DMS 273 (cell line): Measurements from ENCODE around the gene AZU1.
"Not testable (repeated sequence)": the region's sequence is repeated elsewhere in the genome, so short reads cannot be mapped to it uniquely, and the experiment has no call there.

Experiments
- DNase-seq: peaks from one replicate; lab custom pipeline; 2025; ENCODE audit not compliant: unreplicated experiment; lab: John Stamatoyannopoulos, UW

Gene AZU1

DNA sequence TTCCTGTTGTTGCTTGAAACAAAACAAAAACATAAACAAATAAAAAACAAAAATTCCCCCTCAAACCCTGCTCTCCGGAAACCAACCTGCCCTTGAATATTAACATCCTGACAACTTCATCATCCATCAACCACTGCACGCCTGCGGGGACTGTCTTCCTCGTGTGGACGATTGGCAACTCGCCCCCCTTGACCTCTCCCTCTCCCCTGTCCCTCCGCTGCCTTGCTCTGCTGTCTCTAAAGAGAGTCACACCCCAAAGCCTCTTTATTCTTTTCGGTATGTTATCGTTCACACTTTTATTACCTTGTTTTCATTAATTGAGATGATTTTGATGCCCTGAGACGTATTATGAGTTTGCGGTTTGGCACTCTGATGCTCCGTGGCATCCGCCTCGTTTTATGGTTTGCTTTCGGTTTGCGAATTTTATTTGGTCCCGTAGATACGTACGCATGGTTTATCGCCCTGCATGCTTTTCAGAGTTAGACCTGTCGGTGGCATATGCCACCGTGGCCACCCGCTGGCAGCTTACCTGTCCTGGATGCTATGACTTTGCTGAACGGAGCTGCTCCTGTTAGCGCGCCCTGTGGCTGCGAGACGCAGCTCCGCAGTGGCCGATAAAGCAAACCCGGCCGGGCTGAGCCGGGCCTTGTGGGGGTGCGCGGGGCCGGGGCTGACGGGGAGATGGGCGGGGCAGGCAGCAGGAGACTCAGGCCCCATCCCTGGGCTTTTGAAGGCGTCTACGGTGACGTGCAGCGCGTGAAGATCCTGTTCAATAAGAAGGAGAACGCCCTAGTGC, 19.8 kb upstream of the AZU1 start:
- DNase-seq = no peak

DNA sequence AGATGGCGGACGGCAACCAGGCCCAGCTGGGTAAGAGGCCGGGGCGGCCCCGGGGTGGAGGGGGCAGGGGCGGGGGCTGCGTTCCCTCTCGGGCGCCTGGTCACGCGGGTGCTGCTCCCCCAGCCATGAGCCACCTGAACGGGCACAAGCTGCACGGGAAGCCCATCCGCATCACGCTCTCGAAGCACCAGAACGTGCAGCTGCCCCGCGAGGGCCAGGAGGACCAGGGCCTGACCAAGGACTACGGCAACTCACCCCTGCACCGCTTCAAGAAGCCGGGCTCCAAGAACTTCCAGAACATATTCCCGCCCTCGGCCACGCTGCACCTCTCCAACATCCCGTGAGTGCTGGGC, 19.2 kb upstream of the AZU1 start:
- DNase-seq = no peak

DNA sequence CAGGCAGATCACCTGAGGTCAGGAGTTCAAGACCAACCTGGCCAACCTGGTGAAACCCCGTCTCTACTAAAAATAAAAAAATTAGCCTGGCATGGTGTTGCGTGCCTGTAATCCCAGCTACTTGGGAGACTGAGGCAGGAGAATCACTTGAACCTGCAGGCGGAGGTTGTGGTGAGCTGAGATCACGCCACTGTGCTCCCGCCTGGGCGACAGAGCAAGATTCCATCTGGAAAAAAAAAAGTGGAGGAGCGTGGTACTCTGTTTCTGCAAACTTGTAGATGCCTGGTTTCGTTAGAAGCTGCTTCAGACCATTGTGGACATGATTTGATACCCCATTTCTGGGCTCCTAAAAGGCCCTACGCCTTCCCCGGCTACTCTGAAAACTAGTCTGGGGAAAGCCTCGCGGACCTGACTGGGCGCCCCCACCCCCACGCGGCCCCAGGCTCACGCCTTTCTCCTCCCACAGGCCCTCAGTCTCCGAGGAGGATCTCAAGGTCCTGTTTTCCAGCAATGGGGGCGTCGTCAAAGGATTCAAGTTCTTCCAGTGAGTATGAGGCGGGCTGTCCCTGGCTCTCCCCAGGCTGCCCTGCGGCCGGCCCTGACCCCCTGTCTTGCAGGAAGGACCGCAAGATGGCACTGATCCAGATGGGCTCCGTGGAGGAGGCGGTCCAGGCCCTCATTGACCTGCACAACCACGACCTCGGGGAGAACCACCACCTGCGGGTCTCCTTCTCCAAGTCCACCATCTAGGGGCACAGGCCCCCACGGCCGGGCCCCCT, 17.4 kb upstream of the AZU1 start:
- DNase-seq = no peak

DNA sequence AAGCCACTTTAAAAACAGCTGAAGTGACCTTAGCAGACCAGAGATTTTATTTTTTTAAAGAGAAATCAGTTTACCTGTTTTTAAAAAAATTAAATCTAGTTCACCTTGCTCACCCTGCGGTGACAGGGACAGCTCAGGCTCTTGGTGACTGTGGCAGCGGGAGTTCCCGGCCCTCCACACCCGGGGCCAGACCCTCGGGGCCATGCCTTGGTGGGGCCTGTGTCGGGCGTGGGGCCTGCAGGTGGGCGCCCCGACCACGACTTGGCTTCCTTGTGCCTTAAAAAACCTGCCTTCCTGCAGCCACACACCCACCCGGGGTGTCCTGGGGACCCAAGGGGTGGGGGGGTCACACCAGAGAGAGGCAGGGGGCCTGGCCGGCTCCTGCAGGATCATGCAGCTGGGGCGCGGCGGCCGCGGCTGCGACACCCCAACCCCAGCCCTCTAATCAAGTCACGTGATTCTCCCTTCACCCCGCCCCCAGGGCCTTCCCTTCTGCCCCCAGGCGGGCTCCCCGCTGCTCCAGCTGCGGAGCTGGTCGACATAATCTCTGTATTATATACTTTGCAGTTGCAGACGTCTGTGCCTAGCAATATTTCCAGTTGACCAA, 16.7 kb upstream of the AZU1 start:
- no peak for DNase-seq

DNA sequence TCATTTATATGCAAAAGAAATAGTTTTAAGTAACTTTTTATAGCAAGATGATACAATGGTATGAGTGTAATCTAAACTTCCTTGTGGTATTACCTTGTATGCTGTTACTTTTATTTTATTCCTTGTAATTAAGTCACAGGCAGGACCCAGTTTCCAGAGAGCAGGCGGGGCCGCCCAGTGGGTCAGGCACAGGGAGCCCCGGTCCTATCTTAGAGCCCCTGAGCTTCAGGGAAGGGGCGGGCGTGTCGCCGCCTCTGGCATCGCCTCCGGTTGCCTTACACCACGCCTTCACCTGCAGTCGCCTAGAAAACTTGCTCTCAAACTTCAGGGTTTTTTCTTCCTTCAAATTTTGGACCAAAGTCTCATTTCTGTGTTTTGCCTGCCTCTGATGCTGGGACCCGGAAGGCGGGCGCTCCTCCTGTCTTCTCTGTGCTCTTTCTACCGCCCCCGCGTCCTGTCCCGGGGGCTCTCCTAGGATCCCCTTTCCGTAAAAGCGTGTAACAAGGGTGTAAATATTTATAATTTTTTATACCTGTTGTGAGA, 16.1 kb upstream of the AZU1 start:
- no peak for DNase-seq

DNA sequence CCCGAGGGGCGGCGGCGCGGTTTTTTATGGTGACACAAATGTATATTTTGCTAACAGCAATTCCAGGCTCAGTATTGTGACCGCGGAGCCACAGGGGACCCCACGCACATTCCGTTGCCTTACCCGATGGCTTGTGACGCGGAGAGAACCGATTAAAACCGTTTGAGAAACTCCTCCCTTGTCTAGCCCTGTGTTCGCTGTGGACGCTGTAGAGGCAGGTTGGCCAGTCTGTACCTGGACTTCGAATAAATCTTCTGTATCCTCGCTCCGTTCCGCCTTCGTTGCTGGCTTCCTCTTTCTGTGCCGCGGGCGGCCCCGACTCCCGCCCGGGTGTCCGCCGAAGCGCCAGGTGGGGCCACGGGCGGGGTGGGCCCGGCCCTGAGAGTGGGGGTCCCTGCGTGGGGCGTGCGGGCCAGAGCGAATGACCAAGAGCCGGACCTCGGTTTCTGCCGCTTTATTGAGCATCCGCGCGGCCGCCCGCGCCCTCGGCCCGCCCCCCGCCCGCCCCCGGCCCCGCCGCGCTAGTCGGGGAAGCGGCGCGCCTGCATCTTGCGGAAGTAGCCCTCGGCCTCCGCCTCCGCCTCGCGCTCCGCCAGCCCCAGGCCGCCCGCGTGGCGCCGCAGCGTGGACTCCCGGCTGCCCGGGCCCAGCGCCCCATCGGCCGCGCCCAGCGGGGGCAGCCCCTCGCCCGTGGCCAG, 15.4 kb upstream of the AZU1 start:
- DNase-seq = no peak

DNA sequence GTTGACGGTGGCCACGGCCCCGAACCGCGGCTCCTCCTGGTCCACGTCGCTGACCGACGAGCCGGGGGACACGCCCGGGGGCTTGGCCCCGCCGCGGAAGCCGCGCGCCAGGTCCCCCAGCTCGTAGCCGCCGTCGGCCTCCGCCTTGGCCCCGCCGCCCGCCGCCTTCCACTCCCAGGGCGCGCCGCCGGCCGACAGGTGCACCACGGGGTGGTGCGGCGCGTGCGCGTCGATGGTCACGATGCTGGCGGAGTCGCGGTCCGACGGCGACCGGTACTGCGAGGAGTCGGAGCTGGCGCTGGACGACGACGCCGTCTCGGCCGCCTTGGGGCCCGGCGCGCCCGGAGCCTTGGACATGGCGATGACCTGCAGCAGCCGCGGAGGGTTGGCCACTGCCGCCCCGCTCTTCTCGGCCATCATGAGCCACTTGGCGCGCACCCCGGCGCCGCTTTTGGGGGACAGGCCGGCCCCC, 14.9 kb upstream of the AZU1 start:
- no peak for DNase-seq

DNA sequence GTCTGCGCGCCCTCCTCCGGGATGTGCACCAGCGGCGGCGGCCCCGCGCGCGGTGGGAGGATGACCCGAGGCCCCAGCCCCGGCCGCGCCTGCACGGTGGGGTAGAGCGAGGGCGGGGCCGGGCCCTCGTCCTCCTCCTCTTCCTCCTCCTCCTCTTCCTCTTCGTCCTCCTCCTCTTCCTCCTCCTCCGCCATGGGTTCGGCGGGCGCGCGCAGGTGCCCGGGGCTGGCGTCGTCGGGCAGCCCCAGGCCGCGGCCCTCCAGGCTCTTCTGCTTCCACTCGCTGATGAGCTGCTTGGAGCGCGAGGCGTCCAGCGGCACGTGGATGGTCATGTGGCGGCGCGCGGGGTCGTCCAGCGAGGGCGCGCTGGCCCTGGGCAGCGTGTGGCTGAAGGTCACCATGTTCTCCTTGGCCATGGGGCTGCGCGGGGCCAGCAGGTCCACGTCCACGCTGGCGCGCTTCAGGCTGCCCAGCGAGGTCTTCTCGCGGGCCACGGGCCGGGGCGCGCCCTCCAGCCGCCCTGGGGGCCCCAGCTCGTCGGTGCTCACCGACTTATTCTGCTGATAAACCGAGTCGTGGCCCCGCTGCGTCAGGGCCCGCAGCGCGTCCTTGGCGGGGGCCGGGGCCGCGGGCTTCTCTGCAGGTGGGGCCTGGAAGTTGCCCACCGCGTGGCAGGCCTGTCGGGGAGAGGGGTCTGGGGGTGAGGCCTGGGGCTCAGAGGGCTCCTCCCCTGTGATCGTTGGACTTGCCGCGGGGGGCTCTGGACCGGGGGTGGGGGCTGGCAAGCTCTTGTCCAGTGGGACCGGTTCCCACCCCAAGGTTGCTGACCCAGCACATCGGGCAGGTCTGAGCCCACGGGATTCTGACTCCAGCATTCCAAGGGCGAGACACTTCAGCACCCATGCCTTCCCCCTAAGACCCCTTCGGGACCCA, 14.2 kb upstream of the AZU1 start:
- no peak for DNase-seq

DNA sequence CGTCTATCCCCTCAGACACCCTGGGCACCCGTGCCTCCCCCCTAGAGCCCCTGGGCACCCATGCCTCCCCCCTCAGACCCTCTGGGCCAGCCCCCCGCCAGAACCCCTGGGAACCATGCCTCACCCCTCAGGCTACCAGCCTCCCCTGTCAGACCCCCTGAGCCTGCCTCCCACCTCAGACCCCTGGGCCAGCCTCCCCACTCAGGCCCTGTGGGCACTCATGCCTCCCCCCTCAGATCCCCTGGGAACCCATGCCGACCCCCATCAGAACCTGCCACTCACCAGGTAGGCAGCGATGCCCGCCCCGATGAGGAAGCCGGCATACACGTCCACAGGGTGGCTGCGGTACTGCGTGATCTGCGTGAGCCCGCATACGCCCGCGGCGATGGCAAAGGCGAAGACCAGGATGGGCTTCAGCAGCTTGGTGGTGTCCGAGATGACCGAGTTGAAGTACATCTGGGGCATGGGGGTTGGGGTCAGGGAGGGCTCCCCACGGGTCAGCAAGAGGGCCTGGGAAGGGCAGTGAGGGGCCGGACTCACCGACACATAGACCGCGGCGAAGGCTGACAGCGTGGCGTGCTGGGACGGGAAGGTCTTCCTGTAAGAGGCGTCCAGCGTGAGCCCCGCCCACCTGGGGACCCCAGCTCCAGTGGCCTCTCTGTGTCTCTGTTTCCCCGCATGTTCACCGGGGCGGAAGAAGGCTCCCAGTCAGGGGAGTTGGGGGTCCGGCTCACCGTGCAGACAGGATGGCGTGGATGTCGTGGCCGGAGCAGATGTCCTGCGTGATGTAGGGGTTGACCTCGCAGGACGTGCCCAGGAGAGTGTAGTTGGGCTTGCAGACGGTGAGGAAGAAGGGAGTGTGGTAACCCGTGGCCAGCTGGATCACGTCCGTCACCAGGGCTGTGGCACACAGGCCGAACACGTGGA, 13.2 kb upstream of the AZU1 start:
- peak; percentile 58 for DNase-seq

DNA sequence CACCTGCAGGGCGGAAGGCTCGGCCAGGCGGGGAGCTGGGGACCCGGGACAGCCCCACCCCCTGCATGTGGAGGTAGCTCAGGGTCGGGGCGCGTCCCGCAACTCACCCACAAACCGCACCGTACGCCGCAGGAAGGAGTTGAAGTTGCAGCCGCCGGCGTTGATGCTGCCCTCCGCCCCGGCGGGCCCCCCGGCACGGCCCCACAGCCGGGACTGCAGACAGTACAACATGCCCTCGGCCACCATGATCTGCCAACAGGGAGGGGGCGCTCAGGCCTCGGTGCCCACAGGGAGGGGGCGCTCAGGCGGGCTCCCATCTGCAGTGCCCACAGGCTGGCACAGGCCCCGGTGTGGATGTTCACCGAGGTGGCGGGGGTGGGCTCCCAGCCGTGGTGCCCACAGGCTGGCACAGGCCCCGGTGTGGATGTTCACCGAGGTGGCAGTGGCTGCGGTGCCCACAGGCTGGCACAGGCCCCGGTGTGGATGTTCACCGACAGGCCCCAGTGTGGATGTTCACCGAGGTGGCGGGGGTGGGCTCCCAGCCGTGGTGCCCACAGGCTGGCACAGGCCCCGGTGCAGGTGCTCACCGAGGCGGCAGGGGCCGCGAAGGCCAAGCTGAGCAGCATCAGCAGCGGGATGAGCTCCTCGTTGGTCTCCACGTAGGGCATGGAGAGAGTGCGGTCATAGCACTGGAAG, 12.4 kb upstream of the AZU1 start:
- no peak for DNase-seq

DNA sequence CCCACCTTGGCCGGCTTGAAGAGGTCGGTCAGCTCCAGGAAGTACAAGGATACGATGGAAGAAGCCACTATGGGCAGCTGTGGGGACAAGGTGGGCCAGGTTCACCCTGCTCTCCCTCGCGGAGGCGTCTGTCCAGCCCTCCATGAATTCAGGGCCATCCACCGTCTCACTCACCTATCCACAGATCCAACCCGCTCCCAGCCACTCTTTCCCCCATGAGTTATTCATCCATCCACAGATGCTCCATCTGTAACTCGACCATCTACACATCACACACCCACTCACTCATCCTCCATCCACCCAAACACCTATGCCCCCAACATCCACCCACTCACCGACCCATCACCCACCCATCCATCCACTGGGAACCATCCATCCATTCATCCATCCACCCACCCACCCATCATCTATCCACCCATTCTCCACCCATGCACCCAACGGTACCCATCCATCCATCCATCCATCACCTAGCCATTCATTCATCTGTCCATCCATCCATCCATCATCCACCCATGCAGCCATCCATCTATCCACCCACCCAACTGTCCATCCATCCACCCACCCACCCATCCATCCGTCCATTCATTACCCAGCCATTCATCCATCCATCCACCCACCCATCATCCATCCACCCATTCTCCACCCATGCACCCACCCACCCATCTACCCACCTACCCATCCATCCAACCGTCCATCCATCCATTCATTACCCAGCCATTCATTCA, 11.7 kb upstream of the AZU1 start:
- no peak for DNase-seq

DNA sequence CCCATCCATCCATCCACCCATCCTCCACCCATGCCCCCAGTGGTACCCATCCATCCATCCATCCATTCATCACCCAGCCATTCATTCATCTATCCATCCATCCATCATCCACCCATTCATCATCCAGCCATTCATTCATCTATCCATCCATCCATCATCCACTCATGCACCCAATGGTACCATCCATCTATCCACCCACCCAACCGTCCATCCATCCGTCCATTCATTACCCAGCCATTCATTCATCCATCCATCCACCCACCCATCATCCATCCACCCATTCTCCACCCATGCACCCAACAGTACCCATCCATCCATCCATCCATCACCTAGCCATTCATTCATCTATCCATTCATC, 11.2 kb upstream of the AZU1 start:
- no peak for DNase-seq

DNA sequence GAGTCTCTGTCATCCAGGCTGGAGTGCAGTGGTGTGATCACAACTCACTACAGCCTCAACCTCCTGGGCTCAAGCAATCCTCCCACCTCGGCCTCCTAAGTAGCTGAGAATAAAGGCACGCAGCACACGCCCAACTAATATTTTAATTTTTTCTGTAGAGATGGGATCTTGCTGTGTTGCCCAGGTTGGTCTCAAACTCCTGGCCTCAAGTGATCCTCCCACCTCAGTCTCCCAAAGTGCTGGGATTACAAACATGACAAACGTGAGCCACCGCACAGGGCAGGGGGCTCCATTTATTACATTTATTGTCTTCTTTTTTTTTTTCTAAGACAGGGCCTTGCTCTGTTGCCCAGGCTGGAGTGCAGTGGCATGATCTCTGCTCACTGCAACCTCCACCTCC, 7.4 kb upstream of the AZU1 start:
- not testable (repeated sequence) for DNase-seq

DNA sequence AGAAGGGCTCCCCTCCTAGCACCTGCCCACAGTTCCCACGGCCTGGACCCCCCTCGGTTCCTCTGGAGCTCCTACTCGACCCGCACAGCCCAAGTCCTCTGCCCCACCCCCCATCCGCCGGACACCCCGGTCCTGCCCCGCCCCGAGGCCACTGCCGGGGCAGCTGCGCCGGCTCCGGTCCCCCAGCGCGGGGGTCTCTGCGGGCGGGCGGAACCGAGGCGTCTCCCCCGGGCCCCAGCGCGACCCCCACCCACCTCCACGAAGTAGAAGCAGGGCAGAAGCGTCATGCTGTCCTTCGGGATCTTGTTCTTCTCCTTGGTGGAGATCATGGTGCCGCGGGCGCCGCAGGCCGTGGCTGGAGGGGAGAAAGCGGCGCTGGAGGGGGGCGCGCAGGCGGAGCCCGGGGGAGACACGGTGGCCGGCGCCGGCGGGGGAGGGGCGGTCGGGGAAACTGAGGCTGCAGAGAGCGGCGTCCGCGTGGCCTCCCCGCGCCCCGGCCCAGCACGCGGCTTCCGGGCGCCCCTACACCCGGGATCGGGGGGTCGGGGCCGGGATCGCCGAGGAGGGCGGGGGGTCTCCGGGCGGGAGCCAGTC, 6.3 kb upstream of the AZU1 start:
- DNase-seq = no peak

DNA sequence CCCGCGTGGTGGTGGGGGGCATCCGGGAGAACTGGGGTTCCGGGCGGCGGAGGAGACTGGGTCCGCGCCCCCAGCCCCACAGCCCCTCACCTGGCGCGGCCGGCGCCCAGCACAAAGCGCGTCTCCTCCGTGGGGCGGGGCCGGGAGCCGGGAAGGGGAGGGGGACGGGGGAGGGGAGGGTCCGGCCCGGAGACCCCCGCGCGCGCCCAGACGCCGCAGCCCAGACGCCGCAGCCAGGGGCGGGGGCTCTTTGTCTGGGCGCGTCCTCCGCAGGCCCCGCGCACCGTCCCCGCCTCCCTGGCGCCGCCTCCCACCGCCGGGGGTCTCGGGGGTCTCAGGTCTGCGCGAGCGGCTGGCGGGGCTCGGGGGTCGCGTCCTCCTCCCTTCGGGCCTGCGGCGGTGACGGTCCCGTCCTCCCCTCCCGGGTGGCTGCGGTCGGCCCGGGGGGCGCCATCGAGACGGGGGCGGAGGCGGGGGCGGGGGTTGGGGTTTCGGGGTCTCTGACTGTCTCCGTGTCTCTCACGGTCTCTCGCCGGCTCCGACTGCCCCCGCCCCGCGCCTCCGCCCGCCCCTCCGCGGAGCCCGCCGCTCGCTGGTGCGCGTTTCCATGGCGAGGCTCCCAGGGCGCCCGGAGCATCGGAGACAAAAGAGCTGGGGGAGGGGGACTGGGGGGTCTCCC, 5.7 kb upstream of the AZU1 start, which contains the start of gene PLPPR3:
PLPPR3 (minus strand) TSS at position 131 of the 679 bp plus-strand sequence. CDS start 396 bp downstream, outside the sequence.
- DNase-seq = peak; percentile 58

DNA sequence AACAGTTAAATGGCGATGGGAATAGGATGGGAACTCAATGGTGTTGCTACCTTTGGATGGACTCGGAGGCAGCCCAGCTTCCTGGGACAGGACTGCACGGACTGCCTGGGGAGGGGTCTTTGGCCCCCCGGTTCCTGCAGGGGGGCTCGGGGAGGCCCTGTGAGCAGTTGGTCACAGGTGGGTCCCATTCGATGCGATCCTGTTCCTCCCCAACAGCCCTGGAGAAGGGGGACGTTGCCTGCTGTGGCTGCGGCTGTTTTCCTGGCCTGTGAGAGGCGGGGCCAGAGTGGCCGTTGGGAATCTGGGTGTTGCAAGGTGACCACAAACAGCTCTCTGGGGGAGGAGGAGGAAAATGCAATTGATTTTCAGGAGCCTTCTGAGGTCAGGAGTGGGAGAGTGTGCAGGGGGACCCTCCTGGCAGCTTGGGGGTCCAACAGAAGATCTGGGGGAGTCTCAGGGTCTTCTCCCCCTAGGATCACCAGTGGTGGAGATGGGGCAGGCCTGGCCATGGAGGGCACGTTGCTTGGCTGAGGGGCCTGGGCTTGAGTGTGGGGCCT, 4.0 kb upstream of the AZU1 start:
- no peak for DNase-seq
